HG03342 (cell line): ENCODE measurements around the gene MAP3K13.
A peak's percentile ranks its signal among the peaks of the same experiment; 100 is the strongest.
"Not testable (repeated sequence)": the region's sequence is repeated elsewhere in the genome, so short reads cannot be mapped to it uniquely, and the experiment has no call there.

ENCODE experiments used
- ATAC-seq: cut with Tn5 transposase; IDR thresholded peaks from one replicate; pipeline ENCODE4 v1.9.1; 2021; ENCODE audit warnings: mild to moderate bottlenecking, moderate library complexity; ENCODE audit not compliant: unreplicated experiment

The MAP3K13 gene

GRCh38 chr3:185340751-185341150 is 22.2 kb upstream of the MAP3K13 start:
- ATAC-seq: no peak

DNA sequence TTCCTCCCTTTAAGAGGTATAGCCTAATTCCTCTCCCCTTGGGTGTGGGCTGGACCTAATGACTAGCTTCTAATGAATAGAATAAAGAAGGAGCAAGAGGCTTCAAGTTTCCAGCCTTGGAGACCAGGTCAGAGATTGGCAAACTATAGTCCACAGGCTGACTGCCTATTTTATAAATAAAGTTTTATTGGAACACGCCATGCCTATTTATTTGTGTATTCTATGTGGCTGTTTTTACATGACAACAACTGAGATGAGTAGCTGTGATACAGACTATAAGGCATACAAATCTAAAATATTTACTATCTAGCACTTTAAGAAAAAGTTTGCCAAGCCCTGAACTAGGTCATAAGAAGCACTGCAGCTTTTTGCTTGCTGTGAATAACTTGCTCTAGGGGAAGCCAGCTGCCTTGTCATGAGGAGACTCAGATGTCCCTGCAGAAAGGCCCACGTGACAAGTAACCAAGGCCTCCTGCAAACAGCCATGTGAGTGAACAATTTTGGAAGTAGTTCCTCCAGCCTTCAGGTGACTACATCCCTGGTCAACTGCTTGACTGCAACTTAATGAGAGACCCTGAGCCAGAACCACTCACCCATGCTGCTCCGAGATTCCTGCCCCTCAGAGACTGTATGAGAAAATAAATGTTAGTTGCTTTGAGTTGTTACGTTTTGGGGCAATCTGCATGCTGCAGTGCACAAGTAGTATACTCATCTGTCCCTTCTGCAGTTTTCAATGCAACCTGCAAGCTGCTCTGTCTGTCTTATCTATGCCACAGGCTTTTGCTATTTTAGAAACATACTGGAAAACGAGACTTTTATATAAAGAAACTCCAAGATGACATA is 21.1 kb upstream of the MAP3K13 start:
- ATAC-seq: no peak

- ATAC-seq: no peak
Observed at GRCh38 chr3:185342459-185343174, 20.3 kb upstream of the MAP3K13 start.

DNA sequence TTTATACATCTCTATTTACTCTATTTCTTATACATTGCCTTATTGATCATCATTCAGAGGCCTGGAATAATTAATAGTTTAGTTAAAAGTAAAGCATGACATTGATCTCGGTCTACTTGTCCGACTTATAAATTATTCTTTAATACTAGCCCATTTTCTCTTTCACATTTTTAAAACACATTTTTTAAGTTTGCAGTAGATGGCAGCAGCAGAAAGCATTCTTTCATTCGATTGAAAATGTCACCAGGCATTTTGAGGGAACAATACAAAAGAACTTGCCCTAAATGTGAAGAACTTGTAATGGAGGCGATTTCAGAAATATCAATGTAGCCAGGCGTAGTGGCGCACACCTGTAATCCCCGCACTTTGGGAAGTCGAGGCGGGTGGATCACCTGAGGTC is 15.5 kb upstream of the MAP3K13 start:
- no peak for ATAC-seq

GRCh38 chr3:185350841-185351240 is 12.1 kb upstream of the MAP3K13 start:
- ATAC-seq: no peak

GRCh38 chr3:185351396-185351795 is 11.5 kb upstream of the MAP3K13 start:
- ATAC-seq: no peak

- no peak for ATAC-seq
Observed at GRCh38 chr3:185353225-185353624, 9.7 kb upstream of the MAP3K13 start.

- peak; percentile 100 for ATAC-seq
Observed at GRCh38 chr3:185353823-185354614, 8.9 kb upstream of the MAP3K13 start.

DNA sequence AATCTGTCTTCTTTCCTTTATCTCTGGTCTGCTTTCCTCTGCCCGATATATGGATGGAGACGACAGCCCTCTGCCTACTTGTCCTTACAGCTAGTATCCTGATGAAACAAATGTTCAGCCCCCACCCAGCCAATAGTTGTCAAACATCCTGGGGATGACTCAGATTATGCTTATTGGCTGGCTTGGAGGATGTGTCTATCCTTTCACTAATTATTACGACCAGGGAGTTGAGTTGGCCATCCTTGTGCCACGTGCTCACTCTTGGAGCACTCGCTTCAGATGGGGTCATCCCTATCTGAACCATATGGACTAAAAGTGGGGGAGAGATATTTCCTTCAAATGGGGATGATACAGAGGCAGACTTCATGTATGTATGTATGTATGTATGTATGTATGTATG is 6.4 kb upstream of the MAP3K13 start:
- ATAC-seq: no peak

GRCh38 chr3:185361920-185362319 is 1.0 kb upstream of the MAP3K13 start:
- no peak for ATAC-seq

DNA sequence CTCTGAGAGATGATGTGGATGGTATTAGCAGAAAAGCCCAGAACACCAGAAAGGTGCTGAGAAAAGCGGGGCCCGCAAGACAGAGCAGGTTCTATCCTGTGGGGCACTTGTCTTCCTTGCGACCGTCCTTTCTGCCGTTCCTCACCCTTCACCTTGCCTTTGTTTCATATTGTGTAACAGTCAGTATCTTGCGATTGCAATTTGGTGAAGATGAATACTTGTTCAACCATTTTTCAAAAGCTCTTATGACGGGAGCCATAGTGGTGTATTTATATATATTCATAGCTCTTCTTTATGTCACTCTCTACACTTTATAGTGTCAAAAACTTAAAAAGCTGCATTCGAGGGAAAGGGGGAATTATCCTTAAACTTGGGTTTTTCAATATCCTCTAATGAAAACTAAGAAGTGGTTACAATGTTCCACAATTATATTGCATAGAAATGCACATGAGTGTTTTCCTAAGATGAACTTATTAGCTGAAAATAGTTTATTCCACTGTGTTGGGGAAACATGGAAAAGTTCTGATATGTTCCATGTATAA is 797 bp downstream of the MAP3K13 start:
- peak; percentile 34 for ATAC-seq

DNA sequence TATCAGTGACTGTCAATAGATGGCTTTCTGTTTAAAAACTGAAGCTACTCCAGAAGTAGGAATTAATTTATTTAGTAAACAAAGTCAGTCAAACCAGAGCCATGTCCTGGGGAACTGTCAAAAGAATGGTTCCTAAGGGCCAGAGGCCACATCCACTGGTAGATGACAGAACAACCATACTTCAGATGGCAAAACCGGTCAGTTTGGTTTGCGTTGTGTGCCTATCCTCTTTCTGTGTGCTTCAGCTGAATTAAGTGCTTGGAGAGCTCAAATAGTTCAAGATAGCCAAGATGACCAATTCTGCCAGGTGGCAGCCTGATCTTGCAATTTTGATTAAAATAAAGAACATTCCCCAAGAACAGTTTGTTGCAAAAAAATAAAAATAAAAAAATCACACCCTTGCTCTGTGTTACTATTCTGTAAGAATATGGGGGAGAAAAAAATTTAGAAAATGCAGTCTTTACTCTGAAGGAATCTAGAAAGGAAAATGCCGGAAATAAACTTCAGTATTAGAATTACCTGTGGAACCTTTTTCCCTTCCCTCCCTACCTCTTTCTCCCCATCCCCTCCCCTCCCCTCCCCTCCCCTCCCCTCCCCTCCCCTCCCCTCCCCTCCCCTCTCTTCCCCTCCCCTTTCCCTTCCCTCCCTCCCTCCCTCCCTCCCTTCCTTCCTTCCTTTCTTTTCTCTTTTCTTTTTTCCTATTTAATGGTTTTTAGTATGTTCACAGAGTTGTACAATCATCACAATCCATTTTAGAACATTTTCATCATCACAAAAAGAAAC is 2.5 kb downstream of the MAP3K13 start:
- no peak for ATAC-seq

GRCh38 chr3:185366074-185366335 is 3.1 kb downstream of the MAP3K13 start:
- no peak for ATAC-seq

GRCh38 chr3:185366913-185367312 is 4.0 kb downstream of the MAP3K13 start:
- ATAC-seq: no peak

DNA sequence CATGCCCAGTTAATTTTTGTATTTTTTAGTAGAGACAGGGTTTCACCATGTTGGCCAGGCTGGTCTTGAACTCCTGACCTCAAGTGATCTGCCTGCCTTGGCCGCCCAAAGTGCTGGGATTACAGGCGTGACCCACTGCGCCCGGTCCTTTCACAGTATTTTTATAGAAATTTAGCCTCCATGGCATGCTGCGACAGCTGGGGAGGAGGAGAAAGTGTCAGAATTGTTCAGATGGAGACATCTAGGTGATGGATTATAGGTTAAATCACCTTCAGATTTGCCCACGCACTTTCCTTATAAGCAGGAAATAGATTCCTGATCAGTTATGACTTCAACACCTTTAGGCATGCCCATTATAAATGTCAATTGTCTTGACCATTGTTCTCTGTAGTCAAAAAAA is 7.4 kb downstream of the MAP3K13 start:
- ATAC-seq: not testable (repeated sequence)

GRCh38 chr3:185371306-185372074 is 8.6 kb downstream of the MAP3K13 start:
- ATAC-seq: no peak

DNA sequence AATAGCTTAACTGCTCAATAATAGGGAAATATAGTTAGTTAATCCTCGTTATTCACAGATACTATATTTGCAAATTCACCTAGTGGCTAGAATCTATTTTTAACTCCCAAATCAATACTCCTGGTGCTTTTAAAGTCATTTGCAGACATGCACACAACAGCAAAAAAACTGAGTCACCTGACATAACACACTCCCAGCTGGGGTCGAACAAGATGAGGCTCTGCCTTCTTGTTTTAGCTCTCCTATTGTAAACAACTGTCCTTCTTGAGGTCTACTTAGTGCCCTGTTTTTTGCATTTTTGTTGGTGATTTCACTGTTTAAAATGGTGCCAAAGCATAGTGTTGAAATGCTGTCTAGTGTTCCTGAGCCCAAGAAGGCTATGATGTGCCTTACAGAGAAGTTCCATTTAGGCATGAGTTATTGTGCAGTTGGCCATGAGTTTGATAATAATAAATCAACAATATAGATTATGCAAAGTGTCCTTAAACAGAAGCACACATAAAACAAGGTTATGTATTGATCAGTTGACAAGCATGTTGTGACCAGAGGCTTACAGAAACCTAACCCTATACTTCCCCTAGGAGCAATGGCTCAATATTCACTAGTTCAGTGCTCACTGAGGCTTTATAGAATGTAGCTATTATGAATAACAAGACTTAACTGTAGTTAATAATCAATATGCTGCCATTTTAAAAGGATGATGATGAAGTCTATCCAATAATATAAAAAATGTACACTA is 18.6 kb downstream of the MAP3K13 start:
- ATAC-seq: no peak

GRCh38 chr3:185382154-185382553 is 19.2 kb downstream of the MAP3K13 start:
- ATAC-seq: no peak

- ATAC-seq: not testable (repeated sequence)
Observed at GRCh38 chr3:185386515-185386914, 23.6 kb downstream of the MAP3K13 start.
